ENCODE measurements around the gene IP6K1.
A peak's percentile ranks its signal among the peaks of the same experiment; 100 is the strongest.

The IP6K1 gene

GRCh38 chr3:49780080-49780974 lies 6.0 kb downstream of the IP6K1 start (continued):
- TF ChIP-seq ZSCAN4 (tag by site-specific recombination; IDR thresholded peaks at IDR 0.05) (peak; percentile 71), ZNF211 (tag by site-specific recombination; IDR thresholded peaks at IDR 0.05; ENCODE audit: low read depth) (no peak), ZNF311 (tag by site-specific recombination; IDR thresholded peaks at IDR 0.05; ENCODE audit: borderline replicate concordance) (no peak), PRDM1 (tag by site-specific recombination; IDR thresholded peaks at IDR 0.05) (no peak), FEZF1 (tag by site-specific recombination; IDR thresholded peaks at IDR 0.05) (no peak), ZNF692 (tag by site-specific recombination; IDR thresholded peaks at IDR 0.05) (no peak), ZNF585B (tag by site-specific recombination; IDR thresholded peaks at IDR 0.05) (no peak), ZNF571 (tag by site-specific recombination; IDR thresholded peaks at IDR 0.05) (no peak), MEIS1 (CRISPR knock-in tag; IDR thresholded peaks at IDR 0.05; ENCODE audit: borderline replicate concordance) (no peak), ZNF544 (tag by site-specific recombination; IDR thresholded peaks at IDR 0.05) (no peak), ZNF664 (tag by site-specific recombination; IDR thresholded peaks at IDR 0.05) (no peak), ZNF350 (tag by site-specific recombination; IDR thresholded peaks at IDR 0.05) (no peak)
- TF ChIP-seq, protein P1, sequence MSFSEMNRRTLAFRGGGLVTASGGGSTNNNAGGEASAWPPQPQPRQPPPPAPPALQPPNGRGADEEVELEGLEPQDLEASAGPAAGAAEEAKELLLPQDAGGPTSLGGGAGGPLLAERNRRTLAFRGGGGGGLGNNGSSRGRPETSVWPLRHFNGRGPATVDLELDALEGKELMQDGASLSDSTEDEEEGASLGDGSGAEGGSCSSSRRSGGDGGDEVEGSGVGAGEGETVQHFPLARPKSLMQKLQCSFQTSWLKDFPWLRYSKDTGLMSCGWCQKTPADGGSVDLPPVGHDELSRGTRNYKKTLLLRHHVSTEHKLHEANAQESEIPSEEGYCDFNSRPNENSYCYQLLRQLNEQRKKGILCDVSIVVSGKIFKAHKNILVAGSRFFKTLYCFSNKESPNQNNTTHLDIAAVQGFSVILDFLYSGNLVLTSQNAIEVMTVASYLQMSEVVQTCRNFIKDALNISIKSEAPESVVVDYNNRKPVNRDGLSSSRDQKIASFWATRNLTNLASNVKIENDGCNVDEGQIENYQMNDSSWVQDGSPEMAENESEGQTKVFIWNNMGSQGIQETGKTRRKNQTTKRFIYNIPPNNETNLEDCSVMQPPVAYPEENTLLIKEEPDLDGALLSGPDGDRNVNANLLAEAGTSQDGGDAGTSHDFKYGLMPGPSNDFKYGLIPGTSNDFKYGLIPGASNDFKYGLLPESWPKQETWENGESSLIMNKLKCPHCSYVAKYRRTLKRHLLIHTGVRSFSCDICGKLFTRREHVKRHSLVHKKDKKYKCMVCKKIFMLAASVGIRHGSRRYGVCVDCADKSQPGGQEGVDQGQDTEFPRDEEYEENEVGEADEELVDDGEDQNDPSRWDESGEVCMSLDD (tag by site-specific recombination; IDR thresholded peaks at IDR 0.05): no peak

DNA sequence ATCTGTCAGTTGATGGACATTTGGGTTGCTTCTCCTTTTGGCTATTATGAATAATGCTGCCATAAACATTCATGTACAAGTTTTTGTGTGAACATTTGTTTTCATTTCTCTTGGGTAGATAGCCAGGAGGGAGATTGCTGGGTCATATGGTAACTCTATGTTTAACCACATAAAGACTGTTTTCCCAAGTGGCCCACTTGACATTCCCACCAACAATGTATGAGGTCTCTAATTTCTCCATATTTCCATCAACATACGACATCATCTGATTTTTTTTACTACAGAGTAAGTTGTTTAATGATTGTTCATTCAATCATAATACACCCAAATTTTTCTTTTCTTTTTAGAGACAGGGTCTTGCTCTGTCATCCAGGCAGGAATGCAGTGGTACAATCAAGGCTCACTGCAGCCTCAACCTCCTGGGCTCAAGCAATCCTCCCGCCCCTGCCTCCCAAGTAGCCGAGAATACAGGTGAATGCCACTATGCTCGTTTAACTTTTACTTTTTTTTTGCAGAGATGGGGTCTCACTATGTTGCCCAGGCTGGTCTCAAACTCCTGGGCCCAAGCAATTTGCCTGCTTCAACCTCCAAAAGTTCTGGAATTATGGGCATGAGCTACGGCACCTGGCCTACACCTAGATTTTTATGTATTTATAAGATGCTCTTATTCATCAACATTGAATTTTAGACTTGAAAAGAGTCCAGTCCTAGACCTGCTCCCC lies 6.8 kb downstream of the IP6K1 start:
- Histone ChIP-seq H3K27ac (ENCODE audit: extremely low read depth, low read depth, low read length) (no peak overlapping the region), H3K9me3 (ENCODE audit: control insufficient read depth, insufficient read depth, low read depth, low read length) (no peaks in the 10 kb centered on the region), H3K36me3 (ENCODE audit: control insufficient read depth in 2 of 2, insufficient read depth in 1 of 2, low read length in 2 of 2) (peaks cover 0 to 54% of the 10 kb centered on the region in 2 experiments; a peak in 2 of 3 replicates), H3K4me3 (ENCODE audit: low read depth, low read length) (no peak overlapping the region), H3K4me1 (ENCODE audit: control insufficient read depth, insufficient read depth, low read length) (no peaks in the 10 kb centered on the region)
- POLR2A ChIA-PET: no interaction called here
- CTCF ChIA-PET: interaction anchor here (0.6 kb wide), 1 partner anchor 78 kb away, joined by 3 read pairs; no protein-coding TSS in a partner anchor
- TF ChIP-seq ZNF629 (tag by site-specific recombination; IDR thresholded peaks at IDR 0.05) (peak; percentile 21; the same call in 1 of the 2 replicates), OSR2 (tag by site-specific recombination; IDR thresholded peaks at IDR 0.05) (no peak), PRDM6 (tag by site-specific recombination; IDR thresholded peaks at IDR 0.05) (peak; percentile 58; the same call in 1 of the 2 replicates), ZNF239 (tag by site-specific recombination; IDR thresholded peaks at IDR 0.05) (no peak), ZNF311 (tag by site-specific recombination; IDR thresholded peaks at IDR 0.05; ENCODE audit: borderline replicate concordance) (no peak), FEZF1 (tag by site-specific recombination; IDR thresholded peaks at IDR 0.05) (no peak), ZNF677 (tag by site-specific recombination; IDR thresholded peaks at IDR 0.05) (no peak), WT1 (tag by site-specific recombination; IDR thresholded peaks at IDR 0.05) (no peak), ZNF121 (tag by site-specific recombination; IDR thresholded peaks at IDR 0.05) (peak; percentile 89), ZNF768 (tag by site-specific recombination; IDR thresholded peaks at IDR 0.05) (no peak), ZNF350 (tag by site-specific recombination; IDR thresholded peaks at IDR 0.05) (no peak), ZNF514 (tag by site-specific recombination; IDR thresholded peaks at IDR 0.05) (no peak), ZBTB17 (tag by site-specific recombination; IDR thresholded peaks at IDR 0.05) (no peak)
- TF ChIP-seq, protein P2, sequence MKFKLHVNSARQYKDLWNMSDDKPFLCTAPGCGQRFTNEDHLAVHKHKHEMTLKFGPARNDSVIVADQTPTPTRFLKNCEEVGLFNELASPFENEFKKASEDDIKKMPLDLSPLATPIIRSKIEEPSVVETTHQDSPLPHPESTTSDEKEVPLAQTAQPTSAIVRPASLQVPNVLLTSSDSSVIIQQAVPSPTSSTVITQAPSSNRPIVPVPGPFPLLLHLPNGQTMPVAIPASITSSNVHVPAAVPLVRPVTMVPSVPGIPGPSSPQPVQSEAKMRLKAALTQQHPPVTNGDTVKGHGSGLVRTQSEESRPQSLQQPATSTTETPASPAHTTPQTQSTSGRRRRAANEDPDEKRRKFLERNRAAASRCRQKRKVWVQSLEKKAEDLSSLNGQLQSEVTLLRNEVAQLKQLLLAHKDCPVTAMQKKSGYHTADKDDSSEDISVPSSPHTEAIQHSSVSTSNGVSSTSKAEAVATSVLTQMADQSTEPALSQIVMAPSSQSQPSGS (tag by site-specific recombination; IDR thresholded peaks at IDR 0.05; ENCODE audit: low read depth): peak; percentile 17; the same call in 1 of the 2 replicates
